Measurements from ENCODE around the gene HELZ.
"Not testable (repeated sequence)": the region's sequence is repeated elsewhere in the genome, so short reads cannot be mapped to it uniquely, and the experiment has no call there.

Gene HELZ

GRCh38 chr17:67046398-67046797 is 198.6 kb downstream of the HELZ start:
- DNase-seq, result no peak

- DNase-seq, result no peak
Measured at GRCh38 chr17:67044940-67045339, 200.1 kb downstream of the HELZ start.

GRCh38 chr17:67044016-67044772 is 200.8 kb downstream of the HELZ start, which contains the start of gene CACNG1:
CACNG1 (plus strand) TSS chr17:67044554; CDS start chr17:67044661, 107 bp downstream.
- DNase-seq, result no peak

GRCh38 chr17:67043283-67043682 is 201.7 kb downstream of the HELZ start:
- no peak for DNase-seq

GRCh38 chr17:67041941-67042899 is 202.8 kb downstream of the HELZ start:
- no peak for DNase-seq

- DNase-seq, result no peak
Measured at GRCh38 chr17:67041531-67041930, 203.5 kb downstream of the HELZ start.

- DNase-seq, result not testable (repeated sequence)
Measured at GRCh38 chr17:67041119-67041518, 203.9 kb downstream of the HELZ start.

- no peak for DNase-seq
Measured at GRCh38 chr17:67040652-67041051, 204.3 kb downstream of the HELZ start.

GRCh38 chr17:67038861-67039365 is 206.1 kb downstream of the HELZ start:
- DNase-seq, result no peak

GRCh38 chr17:67035131-67036083 is 209.6 kb downstream of the HELZ start:
- DNase-seq, result no peak

GRCh38 chr17:67033613-67034012 is 211.4 kb downstream of the HELZ start:
- no peak for DNase-seq

GRCh38 chr17:67032985-67033384 is 212.0 kb downstream of the HELZ start:
- DNase-seq, result no peak

- DNase-seq, result no peak
Measured at GRCh38 chr17:67032382-67032781, 212.6 kb downstream of the HELZ start.

GRCh38 chr17:67030641-67031040 is 214.4 kb downstream of the HELZ start:
- no peak for DNase-seq

GRCh38 chr17:67027031-67027628 is 217.9 kb downstream of the HELZ start:
- no peak for DNase-seq

GRCh38 chr17:67026341-67026740 is 218.7 kb downstream of the HELZ start:
- no peak for DNase-seq

- DNase-seq, result no peak
Measured at GRCh38 chr17:67025216-67025792, 219.7 kb downstream of the HELZ start.

GRCh38 chr17:67024736-67025135 is 220.3 kb downstream of the HELZ start:
- no peak for DNase-seq

GRCh38 chr17:67022451-67022810 is 222.6 kb downstream of the HELZ start:
- no peak for DNase-seq

- DNase-seq, result no peak
Measured at GRCh38 chr17:67021743-67022450, 223.1 kb downstream of the HELZ start.

- no peak for DNase-seq
Measured at GRCh38 chr17:67021196-67021595, 223.8 kb downstream of the HELZ start.
